ENCODE data around the gene ING4.

DNA sequence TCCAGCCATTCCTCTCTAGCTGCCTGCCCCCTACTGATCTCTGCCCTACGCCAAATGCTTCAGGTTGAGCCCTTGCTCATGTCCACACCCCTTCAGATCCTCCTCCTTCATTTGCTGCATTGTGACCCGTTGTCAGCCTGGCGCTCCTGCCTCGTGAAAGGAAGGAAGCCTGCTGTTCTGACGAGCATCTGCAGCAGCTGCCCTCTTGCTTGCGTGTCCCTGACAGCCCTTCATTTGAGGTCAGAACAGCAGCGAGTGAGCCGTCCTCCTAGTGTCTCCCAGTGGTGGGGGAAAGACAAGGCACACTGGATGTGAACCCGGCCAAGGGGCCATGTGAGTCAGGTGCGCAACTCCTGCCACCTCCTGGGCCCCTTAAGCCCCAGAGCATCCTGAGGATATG lies 40.7 kb upstream of the ING4 start:
- TF ChIP-seq POLR2A (IDR thresholded peaks at IDR 0.05) = no peak
- TF ChIP-seq, protein P1, sequence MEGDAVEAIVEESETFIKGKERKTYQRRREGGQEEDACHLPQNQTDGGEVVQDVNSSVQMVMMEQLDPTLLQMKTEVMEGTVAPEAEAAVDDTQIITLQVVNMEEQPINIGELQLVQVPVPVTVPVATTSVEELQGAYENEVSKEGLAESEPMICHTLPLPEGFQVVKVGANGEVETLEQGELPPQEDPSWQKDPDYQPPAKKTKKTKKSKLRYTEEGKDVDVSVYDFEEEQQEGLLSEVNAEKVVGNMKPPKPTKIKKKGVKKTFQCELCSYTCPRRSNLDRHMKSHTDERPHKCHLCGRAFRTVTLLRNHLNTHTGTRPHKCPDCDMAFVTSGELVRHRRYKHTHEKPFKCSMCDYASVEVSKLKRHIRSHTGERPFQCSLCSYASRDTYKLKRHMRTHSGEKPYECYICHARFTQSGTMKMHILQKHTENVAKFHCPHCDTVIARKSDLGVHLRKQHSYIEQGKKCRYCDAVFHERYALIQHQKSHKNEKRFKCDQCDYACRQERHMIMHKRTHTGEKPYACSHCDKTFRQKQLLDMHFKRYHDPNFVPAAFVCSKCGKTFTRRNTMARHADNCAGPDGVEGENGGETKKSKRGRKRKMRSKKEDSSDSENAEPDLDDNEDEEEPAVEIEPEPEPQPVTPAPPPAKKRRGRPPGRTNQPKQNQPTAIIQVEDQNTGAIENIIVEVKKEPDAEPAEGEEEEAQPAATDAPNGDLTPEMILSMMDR (IDR thresholded peaks at IDR 0.05) = no peak
